ENCODE measurements around the gene HLA-G.

HLA-G gene

GRCh38 chr6:29830409-29830808, 2.8 kb downstream of the HLA-G start:
- no peak for DNase-seq (ENCODE audit: low spot score)
- TF ChIP-seq CTCF (IDR thresholded peaks at IDR 0.05; ENCODE audit: extremely low read depth, missing control alignments): no peak

- no peak for TF ChIP-seq CTCF (IDR thresholded peaks at IDR 0.05; ENCODE audit: extremely low read depth, missing control alignments)
- no peak for DNase-seq (ENCODE audit: low spot score)
Observed at GRCh38 chr6:29831776-29832175, 4.2 kb downstream of the HLA-G start.

- peak; percentile 40 for TF ChIP-seq CTCF (IDR thresholded peaks at IDR 0.05; ENCODE audit: extremely low read depth, missing control alignments)
- DNase-seq (ENCODE audit: low spot score): peak; percentile 32
Observed at GRCh38 chr6:29834564-29835436, 7.2 kb downstream of the HLA-G start.

GRCh38 chr6:29839917-29840316, 12.3 kb downstream of the HLA-G start:
- no peak for DNase-seq (ENCODE audit: low spot score)
- TF ChIP-seq CTCF (IDR thresholded peaks at IDR 0.05; ENCODE audit: extremely low read depth, missing control alignments): no peak

- DNase-seq (ENCODE audit: low spot score): no peak
- no peak for TF ChIP-seq CTCF (IDR thresholded peaks at IDR 0.05; ENCODE audit: extremely low read depth, missing control alignments)
Observed at GRCh38 chr6:29841030-29841429, 13.4 kb downstream of the HLA-G start.

- DNase-seq (ENCODE audit: low spot score): no peak
- TF ChIP-seq CTCF (IDR thresholded peaks at IDR 0.05; ENCODE audit: extremely low read depth, missing control alignments): no peak
Observed at GRCh38 chr6:29845405-29846006, 17.9 kb downstream of the HLA-G start.

GRCh38 chr6:29847871-29848630, 20.4 kb downstream of the HLA-G start:
- peak; percentile 81 for TF ChIP-seq CTCF (IDR thresholded peaks at IDR 0.05; ENCODE audit: extremely low read depth, missing control alignments)
- peak; percentile 74 for DNase-seq (ENCODE audit: low spot score)

Data from GM20000 (cell line).